SK-N-MC (cell line): ENCODE data around the gene RDH11.

Experiments used
- DNase-seq: peaks from one replicate; pipeline ENCODE4 v3.0.0-alpha.2; 2011; ENCODE audit warnings: low read depth, low spot score
- H3K27ac ChIP-seq: fragments of 200-600 bp; sonication (generic); 2 replicates; pipeline ENCODE4 v1.5.1; 2016; ENCODE audit warnings: mixed run types
- H3K36me3 ChIP-seq: fragments of 200-600 bp; sonication (generic); 2 replicates; pipeline ENCODE4 v1.6.1; 2017; ENCODE audit warnings: antibody characterized with exemption, low read length, mixed read lengths; ENCODE audit not compliant: insufficient read depth
- H3K4me3 ChIP-seq: fragments of 200-600 bp; sonication (generic); 2 replicates; pipeline ENCODE4 v1.5.1; 2016
- H3K9ac ChIP-seq: fragments of 200-600 bp; sonication (generic); 2 replicates; pipeline ENCODE4 v1.8.0; 2017; ENCODE audit warnings: mixed run types, mixed read lengths; ENCODE audit not compliant: insufficient read length
- H3K9me3 ChIP-seq: fragments of 200-600 bp; sonication (generic); 2 replicates; pipeline ENCODE4 v1.6.1; 2017; ENCODE audit warnings: low read depth, mild to moderate bottlenecking, antibody characterized with exemption, low read length, moderate library complexity, mixed read lengths
- EZH2 ChIP-seq: fragments of 200-600 bp; sonication (generic); IDR thresholded peaks from one replicate; pipeline ENCODE4 v1.6.1; 2017; ENCODE audit warnings: antibody characterized with exemption
- FOXP2 ChIP-seq: optimal IDR thresholded peaks from 2 replicates; pipeline ENCODE3; 2011; ENCODE audit warnings: mild to moderate bottlenecking, moderate library complexity; ENCODE audit not compliant: insufficient read depth; ENCODE audit errors: extremely low read length, control extremely low read depth
- POLR2AphosphoS5 ChIP-seq: IDR thresholded peaks from 2 replicates; pipeline ENCODE4 v1.6.1; 2012; ENCODE audit warnings: mild to moderate bottlenecking, low read depth, low read length, borderline replicate concordance

RDH11 gene

DNA sequence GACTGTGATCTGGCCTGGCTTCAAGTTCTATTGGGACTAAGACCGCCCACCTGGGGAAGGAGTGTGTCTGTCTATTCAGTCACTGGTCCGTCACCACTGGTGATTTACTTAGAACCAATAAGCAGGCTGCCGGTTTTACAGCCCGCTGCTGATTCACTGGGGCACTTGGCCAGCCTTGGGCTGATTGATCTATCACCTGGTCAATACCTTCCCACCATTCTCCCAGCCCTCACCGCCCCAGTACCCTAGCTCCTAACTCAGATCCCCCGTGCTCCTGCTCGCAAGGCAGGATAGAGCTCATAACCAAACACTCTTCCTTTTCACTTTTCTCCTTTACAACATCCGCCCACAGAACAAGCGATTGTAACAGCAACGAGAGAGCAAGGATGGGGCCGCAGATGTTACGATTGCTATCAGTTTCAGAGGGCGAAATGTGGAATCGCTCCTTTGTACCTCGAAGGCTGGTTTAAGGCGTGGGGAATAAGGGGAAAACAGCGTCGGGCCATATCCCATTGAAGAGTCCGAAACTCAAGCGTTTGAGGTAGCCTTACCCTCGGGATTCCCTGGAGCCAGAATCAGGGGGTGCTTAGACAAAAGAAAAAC is 672 bp downstream of the RDH11 start:
- peak overlapping the region; percentile 38; the same call in 1 of the 2 replicates for H3K27ac ChIP-seq
- DNase-seq, result no peak
- peak overlapping the region; percentile 94 for H3K4me3 ChIP-seq
- peak overlapping the region; percentile 79 for H3K9ac ChIP-seq
- H3K9me3 ChIP-seq, result no peaks in the 10 kb centered on the region
- TF ChIP-seq POLR2AphosphoS5, result peak; percentile 39
- TF ChIP-seq EZH2, result no peak
- H3K36me3 ChIP-seq, result peaks cover 32% of the 10 kb centered on the region

DNA sequence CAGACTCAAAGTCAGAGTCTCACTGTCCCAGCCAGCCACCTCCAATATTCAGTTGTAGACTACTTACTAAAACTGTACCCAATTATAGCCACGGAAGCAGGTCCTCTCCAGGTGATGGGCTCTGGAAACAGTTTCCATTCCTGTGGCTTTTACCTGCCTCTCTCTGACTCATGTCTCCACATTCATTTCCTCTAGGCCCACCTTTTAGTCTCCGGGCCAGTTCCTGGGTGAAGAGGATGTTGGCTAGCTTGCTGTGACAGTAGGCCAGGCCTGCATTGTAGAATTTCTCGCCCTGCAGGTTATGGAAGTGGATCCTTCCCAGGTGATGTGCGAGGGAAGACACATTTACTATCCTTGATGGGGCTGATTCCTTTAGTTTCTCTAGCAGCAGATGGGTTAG is 5.6 kb downstream of the RDH11 start:
- no peak for TF ChIP-seq FOXP2
- no peak for TF ChIP-seq POLR2AphosphoS5
- TF ChIP-seq EZH2, result no peak
- Histone ChIP-seq H3K9me3 (no peaks in the 10 kb centered on the region), H3K27ac (no peak overlapping the region), H3K36me3 (peaks cover 78% of the 10 kb centered on the region), H3K4me3 (no peak overlapping the region), H3K9ac (no peak overlapping the region)
- no peak for DNase-seq

DNA sequence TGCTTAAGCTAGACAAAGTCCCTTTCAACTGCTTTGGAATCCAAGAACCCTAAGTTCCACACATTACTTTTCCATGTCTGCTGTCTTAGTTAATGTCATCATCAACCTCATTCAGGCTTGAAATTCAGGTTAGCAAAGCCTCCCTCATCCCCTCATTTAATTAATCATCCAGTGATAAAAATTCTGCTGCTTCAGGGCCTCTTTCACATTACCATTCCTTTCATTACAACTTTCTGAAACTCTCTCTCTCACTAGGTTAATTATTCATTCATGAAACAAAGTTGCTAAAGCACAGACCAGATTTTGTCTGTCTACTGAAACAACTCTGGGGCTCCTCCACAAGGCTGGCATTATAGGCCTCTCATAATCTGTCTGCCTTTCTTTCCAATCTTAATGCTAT is 11.7 kb downstream of the RDH11 start:
- H3K4me3 ChIP-seq, result no peak overlapping the region
- H3K36me3 ChIP-seq, result peaks cover 87% of the 10 kb centered on the region
- H3K27ac ChIP-seq, result no peak overlapping the region
- TF ChIP-seq FOXP2 (no peak), POLR2AphosphoS5 (no peak), EZH2 (no peak)
- DNase-seq, result no peak
- no peak overlapping the region for H3K9ac ChIP-seq
- H3K9me3 ChIP-seq, result no peaks in the 10 kb centered on the region

DNA sequence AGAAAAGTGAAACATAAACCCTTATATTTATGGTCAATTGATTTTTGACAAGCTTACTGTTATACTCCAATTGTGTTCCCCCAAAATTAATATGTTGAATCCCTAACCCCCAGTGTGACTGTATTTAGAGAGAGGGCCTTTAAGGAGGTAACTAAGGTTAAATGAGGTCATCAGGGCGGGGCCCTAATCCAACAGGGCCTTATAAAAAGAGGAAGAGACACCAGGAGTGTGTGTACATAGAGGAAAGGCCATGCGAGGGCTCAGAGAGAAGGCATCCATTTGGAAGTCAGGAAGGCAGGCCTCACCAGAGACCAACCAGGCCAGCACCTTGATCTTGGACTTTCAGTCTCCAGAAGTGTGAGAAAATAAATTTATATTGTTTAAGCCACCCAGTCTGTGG is 14.6 kb downstream of the RDH11 start:
- H3K27ac ChIP-seq, result no peak overlapping the region
- no peaks in the 10 kb centered on the region for H3K9me3 ChIP-seq
- no peak overlapping the region for H3K4me3 ChIP-seq
- DNase-seq, result no peak
- H3K9ac ChIP-seq, result no peak overlapping the region
- peaks cover 77% of the 10 kb centered on the region for H3K36me3 ChIP-seq
- TF ChIP-seq FOXP2, result no peak

DNA sequence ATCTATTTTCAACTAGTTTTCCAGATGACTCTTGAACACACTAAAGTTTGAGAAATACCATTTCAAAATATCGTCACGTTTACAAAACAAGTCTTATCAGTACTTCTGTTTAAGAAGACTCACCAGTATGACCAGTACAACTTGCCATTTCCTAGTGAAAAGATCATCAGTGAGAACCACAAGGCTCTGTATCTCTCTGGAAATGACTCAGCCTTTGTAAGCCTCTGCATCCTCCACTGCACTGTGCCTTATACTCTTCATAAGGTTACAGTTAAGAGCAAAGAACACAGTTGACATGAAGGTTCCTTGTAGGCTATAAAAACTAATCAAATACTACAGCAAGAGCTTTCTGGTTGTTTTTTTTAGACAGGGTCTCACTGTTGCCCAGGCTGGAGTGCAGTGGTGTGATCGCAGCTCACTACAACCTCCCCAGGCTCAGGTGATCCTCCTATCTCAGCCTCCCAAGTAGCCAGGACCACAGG is 15.4 kb downstream of the RDH11 start:
- Histone ChIP-seq H3K9ac (no peak overlapping the region), H3K4me3 (no peak overlapping the region), H3K27ac (no peak overlapping the region), H3K9me3 (no peaks in the 10 kb centered on the region), H3K36me3 (peaks cover 69% of the 10 kb centered on the region)
- DNase-seq, result no peak
- TF ChIP-seq POLR2AphosphoS5, result no peak
- no peak for TF ChIP-seq EZH2
- no peak for TF ChIP-seq FOXP2

DNA sequence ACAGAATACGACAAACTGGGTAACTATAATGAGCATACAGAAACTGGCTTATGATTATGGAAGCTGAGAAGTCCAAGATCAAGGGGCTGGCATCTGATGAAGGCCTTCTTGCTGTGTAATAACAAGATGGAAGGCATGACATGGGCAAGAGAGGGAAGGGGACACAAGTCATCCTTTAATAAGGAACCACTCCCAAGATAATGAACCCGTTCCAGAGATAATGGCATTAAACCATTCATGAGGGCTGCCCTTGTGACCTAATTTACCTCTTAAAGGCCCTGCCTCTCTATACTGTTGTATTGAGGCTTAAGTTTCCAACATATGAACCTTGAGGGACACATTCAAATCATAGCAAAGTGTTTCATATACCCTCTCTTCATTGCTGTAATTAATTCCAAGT is 16.6 kb downstream of the RDH11 start:
- no peak for TF ChIP-seq EZH2
- no peak for TF ChIP-seq POLR2AphosphoS5
- TF ChIP-seq FOXP2, result no peak
- H3K9me3 ChIP-seq, result no peaks in the 10 kb centered on the region

DNA sequence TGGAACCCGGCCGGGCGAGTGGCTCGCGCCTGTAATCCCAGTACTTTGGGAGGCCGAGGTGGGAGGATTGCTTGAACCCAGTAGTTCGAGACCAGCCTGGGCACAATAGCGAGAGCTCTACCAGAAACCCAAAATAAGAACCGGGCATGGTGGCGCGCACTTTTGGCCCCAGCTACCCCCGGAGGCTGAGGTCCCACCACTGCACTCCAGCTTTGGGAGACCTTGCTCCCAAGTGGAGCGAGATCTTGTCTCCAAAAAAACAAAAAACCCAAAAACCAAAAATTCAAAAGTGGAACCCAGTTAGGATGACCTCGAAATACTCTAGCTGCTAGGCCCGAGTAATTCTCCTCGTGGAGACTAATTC is 20.4 kb downstream of the RDH11 start:
- Histone ChIP-seq H3K9me3 (no peaks in the 10 kb centered on the region), H3K4me3 (peak overlapping the region; percentile 95), H3K36me3 (peaks cover 24% of the 10 kb centered on the region), H3K9ac (peak overlapping the region; percentile 99), H3K27ac (no peak overlapping the region; the same call in 1 of the 2 replicates)
- DNase-seq, result no peak
- TF ChIP-seq FOXP2 (no peak), EZH2 (no peak), POLR2AphosphoS5 (no peak)

More for the DNA sequence above, 16.6 kb downstream of the RDH11 start:
- peaks cover 58% of the 10 kb centered on the region for H3K36me3 ChIP-seq
- no peak overlapping the region for H3K4me3 ChIP-seq
- no peak overlapping the region for H3K27ac ChIP-seq
- H3K9ac ChIP-seq, result no peak overlapping the region
- DNase-seq, result no peak

DNA sequence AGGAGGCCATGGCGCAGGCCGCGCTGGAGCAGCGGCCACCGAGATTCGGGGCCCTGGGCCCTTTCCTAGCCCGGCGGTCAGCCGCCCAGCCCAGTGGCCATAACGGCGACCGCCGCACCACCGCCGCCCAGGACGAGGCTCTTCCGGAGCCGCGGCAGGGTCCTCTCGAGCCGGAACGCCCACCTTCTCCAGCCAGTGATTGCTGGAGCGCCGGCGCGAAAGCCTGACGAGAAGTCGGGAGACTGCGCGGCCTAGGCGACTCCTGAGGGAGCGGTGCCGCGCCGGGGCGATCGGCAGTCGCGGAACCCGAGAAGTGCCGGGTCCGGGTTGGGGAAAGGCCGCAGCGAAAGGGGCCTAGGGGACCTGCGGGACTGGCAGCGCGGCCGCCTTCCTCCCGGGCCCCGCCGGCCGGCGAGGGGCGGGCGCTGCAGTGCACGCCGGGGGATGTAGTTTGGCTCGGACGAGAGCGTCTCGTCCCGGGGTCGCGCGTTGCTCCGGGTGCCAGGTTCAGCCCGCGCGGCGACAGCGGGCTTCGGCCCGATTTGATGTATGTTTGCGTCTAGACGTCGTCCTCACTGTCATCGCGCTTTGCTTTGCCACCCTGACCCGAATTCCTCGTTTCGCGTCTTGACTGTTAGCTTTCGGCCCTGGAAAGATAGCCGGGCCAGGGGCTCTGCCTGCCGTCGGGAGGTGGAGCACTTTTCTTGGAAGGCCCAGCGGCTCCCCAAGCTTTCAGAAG is 20.9 kb downstream of the RDH11 start, which contains the start of gene VTI1B:
VTI1B (minus strand) TSS at position 153 of the 739 bp plus-strand sequence; CDS start at position 10, 143 bp downstream.
- Histone ChIP-seq H3K9me3 (no peaks in the 10 kb centered on the region), H3K27ac (peak within 1 kb of the TSS; percentile 94), H3K9ac (peak within 1 kb of the TSS; percentile 99), H3K4me3 (peak within 1 kb of the TSS; percentile 95), H3K36me3 (peaks cover 19% of the 10 kb centered on the region)
- DNase-seq, result no peak
- TF ChIP-seq EZH2 (no peak), FOXP2 (no peak), POLR2AphosphoS5 (peak; percentile 74)

DNA sequence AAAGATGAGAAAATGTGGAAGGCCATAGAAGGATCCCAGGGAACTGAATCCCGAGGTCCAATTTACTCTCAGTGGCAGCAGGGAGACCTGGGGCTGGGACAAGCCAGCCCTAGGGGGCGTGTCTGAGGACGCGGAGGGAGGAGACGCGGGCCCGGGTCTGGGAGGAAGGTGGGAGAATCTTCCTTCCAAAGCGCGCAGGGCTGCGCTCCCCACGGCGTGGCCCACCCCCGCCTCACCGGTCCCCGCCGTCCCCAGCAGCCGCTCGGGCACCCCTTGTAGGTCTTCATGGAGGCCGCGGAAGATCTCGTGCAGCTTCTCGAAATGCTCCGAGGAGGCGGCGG is 21.5 kb downstream of the RDH11 start:
- Histone ChIP-seq H3K4me3 (peak overlapping the region; percentile 95), H3K9me3 (no peaks in the 10 kb centered on the region), H3K9ac (peak overlapping the region; percentile 99), H3K36me3 (peaks cover 18% of the 10 kb centered on the region), H3K27ac (no peak overlapping the region)
- no peak for DNase-seq
- TF ChIP-seq EZH2, result no peak
- TF ChIP-seq FOXP2, result no peak
- no peak; the same call in 1 of the 2 replicates for TF ChIP-seq POLR2AphosphoS5
